Measurements from ENCODE around the gene ETS1. TPM values are rescaled to one million over a fixed set of nuclear protein-coding genes. Genes with fewer than 3 reads are reported as not detected.

ETS1 gene
- total RNA-seq, 1 experiment from 2014 or later: 66.4 TPM

- DNase-seq (ENCODE audit: low read depth, low spot score): no peak
- TF ChIP-seq CTCF (IDR thresholded peaks at IDR 0.05): no peak
- no peak for TF ChIP-seq REST (IDR thresholded peaks at IDR 0.05; ENCODE audit: insufficient read depth in 1 of 2, low read depth in 2 of 2, low read length in 1 of 2)
- TF ChIP-seq SIN3A (IDR thresholded peaks at IDR 0.05; ENCODE audit: borderline replicate concordance, insufficient read depth, low read depth, low read length): no peak
- no peak for TF ChIP-seq TCF7L2 (IDR thresholded peaks at IDR 0.05; ENCODE audit: low read depth, low read length)
- no peak for TF ChIP-seq POLR2AphosphoS5 (IDR thresholded peaks at IDR 0.05; ENCODE audit: low read depth, low read length)
- BruUV-seq (replicated peaks): no TSS peak
- Histone ChIP-seq H3K36me3 (ENCODE audit: control insufficient read depth, insufficient read depth, low read length) (no peaks in the 10 kb centered on the region), H3K4me3 (ENCODE audit: low read depth in 2 of 2, low read length in 2 of 2) (no peak overlapping the region), H3K4me1 (ENCODE audit: control insufficient read depth, insufficient read depth, low read length) (no peaks in the 10 kb centered on the region), H3K27ac (ENCODE audit: low read length) (no peak overlapping the region), H3K9me3 (ENCODE audit: control insufficient read depth, insufficient read depth, low read depth, low read length) (no peaks in the 10 kb centered on the region), H3K27me3 (ENCODE audit: control insufficient read depth, insufficient read depth, low read length) (peaks cover 24% of the 10 kb centered on the region; the same call in 1 of the 2 replicates)
- no peak for ATAC-seq
- ChIA-PET CTCF (no interaction called here), POLR2A (no interaction called here)
- in situ Hi-C loops (cut with HindIII; ENCODE audit: low pct_unique_long_range_greater_than_20kb, low sequenced_read_pairs) (no loop called here), intact Hi-C loops (cut with micrococcal nuclease; ENCODE audit: unreplicated experiment) (no loop called here)
These were observed 7.4 kb downstream of the ETS1 start for GRCh38 chr11:128579798-128580504.

GRCh38 chr11:128576555-128576954 is 10.8 kb downstream of the ETS1 start:
- ChIA-PET CTCF (no interaction called here), POLR2A (no interaction called here)
- H3K9me3 ChIP-seq (ENCODE audit: control insufficient read depth, insufficient read depth, low read depth, low read length): no peaks in the 10 kb centered on the region
- no peak for DNase-seq (ENCODE audit: low read depth, low spot score)
- no peak overlapping the region for H3K27ac ChIP-seq (ENCODE audit: low read length)
- H3K36me3 ChIP-seq (ENCODE audit: control insufficient read depth, insufficient read depth, low read length): no peaks in the 10 kb centered on the region
- in situ Hi-C loops (cut with HindIII; ENCODE audit: low pct_unique_long_range_greater_than_20kb, low sequenced_read_pairs) (no loop called here), intact Hi-C loops (cut with micrococcal nuclease; ENCODE audit: unreplicated experiment) (no loop called here)
- no TSS peak for BruUV-seq (replicated peaks)
- TF ChIP-seq REST (IDR thresholded peaks at IDR 0.05; ENCODE audit: insufficient read depth in 1 of 2, low read depth in 2 of 2, low read length in 1 of 2) (no peak), SIN3A (IDR thresholded peaks at IDR 0.05; ENCODE audit: borderline replicate concordance, insufficient read depth, low read depth, low read length) (no peak), CTCF (IDR thresholded peaks at IDR 0.05) (no peak), POLR2AphosphoS5 (IDR thresholded peaks at IDR 0.05; ENCODE audit: low read depth, low read length) (no peak), TCF7L2 (IDR thresholded peaks at IDR 0.05; ENCODE audit: low read depth, low read length) (no peak)
- ATAC-seq: no peak
- H3K27me3 ChIP-seq (ENCODE audit: control insufficient read depth, insufficient read depth, low read length): peaks cover 13% of the 10 kb centered on the region
- no peaks in the 10 kb centered on the region for H3K4me1 ChIP-seq (ENCODE audit: control insufficient read depth, insufficient read depth, low read length)
- no peak overlapping the region for H3K4me3 ChIP-seq (ENCODE audit: low read depth in 2 of 2, low read length in 2 of 2)
